GM06990 (cell line): Measurements from ENCODE around the gene CXCL16.

ENCODE experiments used
- DNase-seq: peaks from one replicate; pipeline ENCODE4 v3.0.0-alpha.2; 2011; ENCODE audit not compliant: insufficient read length; ENCODE audit errors: extremely low read depth
- H3K27me3 ChIP-seq: replicated peaks from 2 replicates; pipeline ENCODE4 v1.6.0; 2011; ENCODE audit warnings: low read length; ENCODE audit not compliant: control insufficient read depth, insufficient read depth
- H3K36me3 ChIP-seq: 2 replicates; pipeline ENCODE4 v1.5.1; 2011; ENCODE audit warnings: low read length; ENCODE audit not compliant: control insufficient read depth, insufficient read depth
- H3K4me3 ChIP-seq: replicated peaks from 2 replicates; pipeline ENCODE4 v1.5.1; 2011; ENCODE audit warnings: low read depth, mild to moderate bottlenecking, control low read depth, low read length
- CTCF ChIP-seq: IDR thresholded peaks from 2 replicates; pipeline ENCODE4 v1.5.1; 2011; ENCODE audit warnings: low read length, control low read depth, mild to moderate bottlenecking, inconsistent platforms; ENCODE audit not compliant: insufficient read depth, poor library complexity, severe bottlenecking

The CXCL16 gene

GRCh38 chr17:4786106-4786511 lies 46.4 kb upstream of the CXCL16 start, which contains the start of gene VMO1:
VMO1 (minus strand) TSS chr17:4786364; CDS start chr17:4786352, 12 bp downstream.
- H3K4me3 ChIP-seq, result no peak within 1 kb of the TSS
- no peak for TF ChIP-seq CTCF
- no peak for DNase-seq
- H3K36me3 ChIP-seq, result no peaks in the 10 kb centered on the region
- H3K27me3 ChIP-seq, result no peaks in the 10 kb centered on the region; the same call in none of the 2 replicates

GRCh38 chr17:4785311-4786105 lies 45.8 kb upstream of the CXCL16 start:
- no peak for TF ChIP-seq CTCF
- Histone ChIP-seq H3K36me3 (no peaks in the 10 kb centered on the region), H3K27me3 (no peaks in the 10 kb centered on the region; the same call in none of the 2 replicates), H3K4me3 (no peak overlapping the region)
- no peak for DNase-seq

DNA sequence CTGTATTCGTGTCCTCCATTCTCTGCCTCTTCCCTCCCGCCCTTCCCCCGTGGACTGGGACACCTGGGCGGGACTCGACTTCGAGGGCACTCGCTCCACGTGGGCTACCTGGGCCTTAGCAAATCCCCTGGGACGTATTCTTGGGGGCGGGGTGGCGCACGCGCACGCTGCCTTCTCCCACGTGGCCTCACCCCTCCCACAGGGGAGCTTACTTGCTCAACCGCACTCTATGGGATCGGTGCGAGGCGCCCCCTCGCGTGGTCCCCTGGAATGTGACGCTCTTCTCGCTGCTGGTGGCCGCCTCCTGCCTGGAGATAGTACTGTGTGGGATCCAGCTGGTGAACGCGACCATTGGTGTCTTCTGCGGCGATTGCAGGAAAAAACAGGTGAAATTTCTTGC lies 42.9 kb upstream of the CXCL16 start:
- Histone ChIP-seq H3K27me3 (no peaks in the 10 kb centered on the region; the same call in none of the 2 replicates), H3K36me3 (no peaks in the 10 kb centered on the region), H3K4me3 (no peak overlapping the region)
- no peak for DNase-seq
- no peak for TF ChIP-seq CTCF

GRCh38 chr17:4780325-4780955 lies 40.7 kb upstream of the CXCL16 start:
- TF ChIP-seq CTCF, result no peak
- Histone ChIP-seq H3K4me3 (no peak overlapping the region), H3K36me3 (no peaks in the 10 kb centered on the region), H3K27me3 (no peaks in the 10 kb centered on the region; the same call in 1 of the 2 replicates)
- DNase-seq, result no peak

- Histone ChIP-seq H3K4me3 (no peak overlapping the region), H3K27me3 (no peaks in the 10 kb centered on the region), H3K36me3 (no peaks in the 10 kb centered on the region)
- no peak for DNase-seq
- no peak for TF ChIP-seq CTCF
Measured at GRCh38 chr17:4777969-4778760, 38.4 kb upstream of the CXCL16 start.
